Panc1 (cell line): ENCODE results near the gene SIRT5. TPM values are rescaled to one million over a fixed set of nuclear protein-coding genes. Genes with fewer than 3 reads are reported as not detected.

Experiments used
- ATAC-seq: fragments of 200-7000 bp; cut with Tn5 transposase; 2 replicates; pipeline ENCODE4 v1.9.1; 2020; ENCODE audit warnings: mild to moderate bottlenecking, moderate library complexity
- BruUV-seq: library from RNA; stranded (reverse); fragments of 400-500 nt; replicated peaks from 2 replicates; lab custom pipeline; 2021; lab: Mats Ljungman, UMichigan
- CTCF ChIA-PET: fragments of 300-600 bp; sonication (Branson Sonifier 250); formaldehyde crosslinking; loops from one replicate; lab custom pipeline; 2022; ENCODE audit warnings: antibody characterized with exemption; lab: Charles Lee
- POLR2A ChIA-PET: fragments of 300-600 bp; sonication (Branson Sonifier 250); formaldehyde crosslinking; loops from one replicate; lab custom pipeline; 2022; ENCODE audit warnings: antibody characterized with exemption; lab: Charles Lee
- DNase-seq: peaks from one replicate; pipeline ENCODE4 v3.0.0-alpha.2; 2010; ENCODE audit warnings: low read depth, low spot score
- H3K27ac ChIP-seq: 2 replicates; pipeline ENCODE4 v1.5.1; 2011; ENCODE audit warnings: mild to moderate bottlenecking, low read length, inconsistent platforms
- H3K27me3 ChIP-seq: fragments of 200-500 bp; sonication (Bioruptor generic); 2 replicates; pipeline ENCODE4 v1.6.0; 2014; ENCODE audit warnings: low read length, inconsistent platforms; ENCODE audit not compliant: control insufficient read depth, insufficient read depth
- H3K36me3 ChIP-seq: fragments of 200-500 bp; sonication (Bioruptor generic); 2 replicates; pipeline ENCODE4 v1.5.1; 2014; ENCODE audit warnings: inconsistent platforms, mild to moderate bottlenecking, low read length, moderate library complexity; ENCODE audit not compliant: control insufficient read depth, insufficient read depth
- H3K4me1 ChIP-seq: 2 replicates; pipeline ENCODE4 v1.5.1; 2011; ENCODE audit warnings: inconsistent platforms, mild to moderate bottlenecking, low read length, moderate library complexity; ENCODE audit not compliant: control insufficient read depth, insufficient read depth
- H3K4me3 ChIP-seq, 2 experiments: 2 replicates each; pipeline ENCODE4 v1.5.1; 2011 to 2012; ENCODE audit warnings: low read depth in 2 of 2, low read length in 2 of 2, mild to moderate bottlenecking in 2 of 2, inconsistent platforms in 1 of 2, moderate library complexity in 1 of 2
- H3K9me3 ChIP-seq: fragments of 200-500 bp; sonication (Bioruptor generic); 2 replicates; pipeline ENCODE4 v1.5.1; 2014; ENCODE audit warnings: low read depth, mild to moderate bottlenecking, inconsistent platforms, low read length, moderate library complexity; ENCODE audit not compliant: control insufficient read depth, insufficient read depth
- POLR2AphosphoS5 ChIP-seq: IDR thresholded peaks from 2 replicates; pipeline ENCODE4 v1.6.1; 2012; ENCODE audit warnings: mild to moderate bottlenecking, low read depth, low read length, moderate library complexity
- SIN3A ChIP-seq: IDR thresholded peaks from 2 replicates; pipeline ENCODE4 v1.6.1; 2012; ENCODE audit warnings: low read depth, mild to moderate bottlenecking, low read length, moderate library complexity, borderline replicate concordance; ENCODE audit not compliant: insufficient read depth
- TCF7L2 ChIP-seq: IDR thresholded peaks from 2 replicates; pipeline ENCODE4 v1.6.1; 2011; ENCODE audit warnings: mild to moderate bottlenecking, low read depth, low read length, inconsistent platforms
- in situ Hi-C: cut with HindIII; loops from 2 replicates; pipeline ENCODE4 v1.10.0; 2016; ENCODE audit warnings: low sequenced_read_pairs, low pct_unique_long_range_greater_than_20kb
- intact Hi-C: fragments of 100-400 bp; cut with micrococcal nuclease; formaldehyde crosslinking; loops from one replicate; pipeline ENCODE4 v1.10.0; 2022; ENCODE audit not compliant: unreplicated experiment
- total RNA-seq: library from RNA; stranded (reverse); gene quantifications from one replicate; pipeline ENCODE4 v1.2.1, GENCODE V29; 2021; ENCODE audit not compliant: unreplicated experiment
- TF ChIP-seq, protein P1 (sequence below), 2 experiments: IDR thresholded peaks; 2 replicates each; pipeline ENCODE4 v1.6.1; 2011 to 2012; ENCODE audit warnings: low read depth in 2 of 2, control low read depth in 1 of 2, low read length in 1 of 2, mild to moderate bottlenecking in 1 of 2, moderate library complexity in 1 of 2; ENCODE audit not compliant: insufficient read depth in 1 of 2
- TF ChIP-seq, protein P2 (sequence below): fragments of 450-650 bp; IDR thresholded peaks from 2 replicates; pipeline ENCODE4 v1.5.1; 2017; ENCODE audit warnings: mild to moderate bottlenecking

Gene SIRT5
- total RNA-seq, 1 experiment from 2014 or later: 11.0 TPM

- H3K27ac ChIP-seq: no peak overlapping the region
- no peaks in the 10 kb centered on the region for H3K4me1 ChIP-seq
- intact Hi-C loops (no loop called here), in situ Hi-C loops (no loop called here)
- CTCF ChIA-PET: no interaction called here
- no peak for DNase-seq
- no peak for TF ChIP-seq SIN3A
- TF ChIP-seq, protein P1, sequence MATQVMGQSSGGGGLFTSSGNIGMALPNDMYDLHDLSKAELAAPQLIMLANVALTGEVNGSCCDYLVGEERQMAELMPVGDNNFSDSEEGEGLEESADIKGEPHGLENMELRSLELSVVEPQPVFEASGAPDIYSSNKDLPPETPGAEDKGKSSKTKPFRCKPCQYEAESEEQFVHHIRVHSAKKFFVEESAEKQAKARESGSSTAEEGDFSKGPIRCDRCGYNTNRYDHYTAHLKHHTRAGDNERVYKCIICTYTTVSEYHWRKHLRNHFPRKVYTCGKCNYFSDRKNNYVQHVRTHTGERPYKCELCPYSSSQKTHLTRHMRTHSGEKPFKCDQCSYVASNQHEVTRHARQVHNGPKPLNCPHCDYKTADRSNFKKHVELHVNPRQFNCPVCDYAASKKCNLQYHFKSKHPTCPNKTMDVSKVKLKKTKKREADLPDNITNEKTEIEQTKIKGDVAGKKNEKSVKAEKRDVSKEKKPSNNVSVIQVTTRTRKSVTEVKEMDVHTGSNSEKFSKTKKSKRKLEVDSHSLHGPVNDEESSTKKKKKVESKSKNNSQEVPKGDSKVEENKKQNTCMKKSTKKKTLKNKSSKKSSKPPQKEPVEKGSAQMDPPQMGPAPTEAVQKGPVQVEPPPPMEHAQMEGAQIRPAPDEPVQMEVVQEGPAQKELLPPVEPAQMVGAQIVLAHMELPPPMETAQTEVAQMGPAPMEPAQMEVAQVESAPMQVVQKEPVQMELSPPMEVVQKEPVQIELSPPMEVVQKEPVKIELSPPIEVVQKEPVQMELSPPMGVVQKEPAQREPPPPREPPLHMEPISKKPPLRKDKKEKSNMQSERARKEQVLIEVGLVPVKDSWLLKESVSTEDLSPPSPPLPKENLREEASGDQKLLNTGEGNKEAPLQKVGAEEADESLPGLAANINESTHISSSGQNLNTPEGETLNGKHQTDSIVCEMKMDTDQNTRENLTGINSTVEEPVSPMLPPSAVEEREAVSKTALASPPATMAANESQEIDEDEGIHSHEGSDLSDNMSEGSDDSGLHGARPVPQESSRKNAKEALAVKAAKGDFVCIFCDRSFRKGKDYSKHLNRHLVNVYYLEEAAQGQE (IDR thresholded peaks at IDR 0.05; ENCODE audit: insufficient read depth in 1 of 2, low read depth in 2 of 2, low read length in 1 of 2): no peak
- TF ChIP-seq POLR2AphosphoS5: no peak
- TF ChIP-seq, protein P2, sequence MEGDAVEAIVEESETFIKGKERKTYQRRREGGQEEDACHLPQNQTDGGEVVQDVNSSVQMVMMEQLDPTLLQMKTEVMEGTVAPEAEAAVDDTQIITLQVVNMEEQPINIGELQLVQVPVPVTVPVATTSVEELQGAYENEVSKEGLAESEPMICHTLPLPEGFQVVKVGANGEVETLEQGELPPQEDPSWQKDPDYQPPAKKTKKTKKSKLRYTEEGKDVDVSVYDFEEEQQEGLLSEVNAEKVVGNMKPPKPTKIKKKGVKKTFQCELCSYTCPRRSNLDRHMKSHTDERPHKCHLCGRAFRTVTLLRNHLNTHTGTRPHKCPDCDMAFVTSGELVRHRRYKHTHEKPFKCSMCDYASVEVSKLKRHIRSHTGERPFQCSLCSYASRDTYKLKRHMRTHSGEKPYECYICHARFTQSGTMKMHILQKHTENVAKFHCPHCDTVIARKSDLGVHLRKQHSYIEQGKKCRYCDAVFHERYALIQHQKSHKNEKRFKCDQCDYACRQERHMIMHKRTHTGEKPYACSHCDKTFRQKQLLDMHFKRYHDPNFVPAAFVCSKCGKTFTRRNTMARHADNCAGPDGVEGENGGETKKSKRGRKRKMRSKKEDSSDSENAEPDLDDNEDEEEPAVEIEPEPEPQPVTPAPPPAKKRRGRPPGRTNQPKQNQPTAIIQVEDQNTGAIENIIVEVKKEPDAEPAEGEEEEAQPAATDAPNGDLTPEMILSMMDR: no peak
- TF ChIP-seq TCF7L2: no peak
- BruUV-seq: no TSS peak
- H3K27me3 ChIP-seq: no peaks in the 10 kb centered on the region
- H3K4me3 ChIP-seq: no peak overlapping the region
- no peak for ATAC-seq
- no peaks in the 10 kb centered on the region for H3K9me3 ChIP-seq
- peaks cover 15% of the 10 kb centered on the region for H3K36me3 ChIP-seq
- POLR2A ChIA-PET: no interaction called here
Measured at GRCh38 chr6:13629459-13630116, 55.2 kb downstream of the SIRT5 start.

GRCh38 chr6:13630499-13630898 lies 56.1 kb downstream of the SIRT5 start:
- DNase-seq: no peak
- H3K4me1 ChIP-seq: no peaks in the 10 kb centered on the region
- in situ Hi-C loops (no loop called here), intact Hi-C loops (no loop called here)
- TF ChIP-seq, protein P2: no peak
- TF ChIP-seq POLR2AphosphoS5 (no peak), TCF7L2 (no peak), SIN3A (no peak)
- TF ChIP-seq, protein P1 (IDR thresholded peaks at IDR 0.05; ENCODE audit: insufficient read depth in 1 of 2, low read depth in 2 of 2, low read length in 1 of 2): no peak
- ChIA-PET CTCF (no interaction called here), POLR2A (no interaction called here)
- no peaks in the 10 kb centered on the region for H3K27me3 ChIP-seq
- peaks cover 15% of the 10 kb centered on the region for H3K36me3 ChIP-seq
- BruUV-seq: no TSS peak
- ATAC-seq: no peak
- no peaks in the 10 kb centered on the region for H3K9me3 ChIP-seq
- H3K27ac ChIP-seq: no peak overlapping the region
- H3K4me3 ChIP-seq: no peak overlapping the region
